Loucy (cell line): Measurements from ENCODE around the gene TANGO2.

Experiments used
- H2AFZ ChIP-seq: fragments of 200-600 bp; sonication (generic); 2 replicates; pipeline ENCODE4 v1.6.0; 2016; ENCODE audit warnings: antibody characterized with exemption, mild to moderate bottlenecking, low read length, moderate library complexity
- H3F3A ChIP-seq: fragments of 200-600 bp; 2 replicates; pipeline ENCODE4 v1.6.0; 2016; ENCODE audit warnings: antibody characterized with exemption, low read depth, mild to moderate bottlenecking
- H3K27me3 ChIP-seq: fragments of 200-600 bp; sonication (generic); 2 replicates; pipeline ENCODE4 v1.6.1; 2014; ENCODE audit warnings: low read length, mild to moderate bottlenecking; ENCODE audit not compliant: insufficient read depth, poor library complexity, severe bottlenecking
- H3K36me3 ChIP-seq: fragments of 200-600 bp; sonication (generic); 2 replicates; pipeline ENCODE4 v1.6.1; 2016; ENCODE audit warnings: low read length; ENCODE audit not compliant: insufficient read depth
- H3K4me1 ChIP-seq: fragments of 200-600 bp; sonication (generic); 2 replicates; pipeline ENCODE4 v1.5.1; 2014; ENCODE audit warnings: low read length, mild to moderate bottlenecking; ENCODE audit not compliant: insufficient read depth, poor library complexity, severe bottlenecking
- H3K4me2 ChIP-seq: fragments of 200-600 bp; sonication (generic); 2 replicates; pipeline ENCODE4 v1.6.0; 2014; ENCODE audit warnings: antibody characterized with exemption, low read length, low read depth, mild to moderate bottlenecking; ENCODE audit not compliant: poor library complexity, severe bottlenecking
- H3K4me3 ChIP-seq: fragments of 200-600 bp; sonication (generic); 2 replicates; pipeline ENCODE4 v1.5.1; 2014; ENCODE audit warnings: low read length, mild to moderate bottlenecking, mixed read lengths; ENCODE audit not compliant: poor library complexity, severe bottlenecking
- H3K79me2 ChIP-seq: fragments of 200-600 bp; sonication (generic); 2 replicates; pipeline ENCODE4 v1.6.1; 2014; ENCODE audit warnings: low read length; ENCODE audit not compliant: insufficient read depth
- H3K9ac ChIP-seq: fragments of 200-600 bp; sonication (generic); 2 replicates; pipeline ENCODE4 v1.6.0; 2014; ENCODE audit warnings: mild to moderate bottlenecking, low read depth, low read length, moderate library complexity; ENCODE audit not compliant: poor library complexity, severe bottlenecking
- H3K9me2 ChIP-seq: fragments of 200-600 bp; sonication (generic); replicated peaks from 2 replicates; pipeline ENCODE4 v1.6.1; 2016; ENCODE audit warnings: low read depth, low read length, mixed read lengths
- H3K9me3 ChIP-seq: fragments of 200-600 bp; sonication (generic); 2 replicates; pipeline ENCODE4 v1.6.1; 2014; ENCODE audit warnings: mild to moderate bottlenecking, antibody characterized with exemption, low read length, low read depth; ENCODE audit not compliant: insufficient read depth
- H4K20me1 ChIP-seq: fragments of 200-600 bp; sonication (generic); 2 replicates; pipeline ENCODE4 v1.6.0; 2014; ENCODE audit warnings: antibody characterized with exemption, low read length, mild to moderate bottlenecking; ENCODE audit not compliant: insufficient read depth, poor library complexity, severe bottlenecking
- EZH2phosphoT487 ChIP-seq: fragments of 200-600 bp; IDR thresholded peaks from 2 replicates; pipeline ENCODE4 v1.6.1; 2018; ENCODE audit warnings: antibody characterized with exemption, mild to moderate bottlenecking, moderate library complexity, borderline replicate concordance
- TF ChIP-seq, protein P1 (sequence below): fragments of 200-600 bp; sonication (generic); conservative IDR thresholded peaks from 2 replicates; pipeline ENCODE4 v1.5.1; 2014; ENCODE audit warnings: mild to moderate bottlenecking, antibody characterized with exemption, low read length

TANGO2 gene

DNA sequence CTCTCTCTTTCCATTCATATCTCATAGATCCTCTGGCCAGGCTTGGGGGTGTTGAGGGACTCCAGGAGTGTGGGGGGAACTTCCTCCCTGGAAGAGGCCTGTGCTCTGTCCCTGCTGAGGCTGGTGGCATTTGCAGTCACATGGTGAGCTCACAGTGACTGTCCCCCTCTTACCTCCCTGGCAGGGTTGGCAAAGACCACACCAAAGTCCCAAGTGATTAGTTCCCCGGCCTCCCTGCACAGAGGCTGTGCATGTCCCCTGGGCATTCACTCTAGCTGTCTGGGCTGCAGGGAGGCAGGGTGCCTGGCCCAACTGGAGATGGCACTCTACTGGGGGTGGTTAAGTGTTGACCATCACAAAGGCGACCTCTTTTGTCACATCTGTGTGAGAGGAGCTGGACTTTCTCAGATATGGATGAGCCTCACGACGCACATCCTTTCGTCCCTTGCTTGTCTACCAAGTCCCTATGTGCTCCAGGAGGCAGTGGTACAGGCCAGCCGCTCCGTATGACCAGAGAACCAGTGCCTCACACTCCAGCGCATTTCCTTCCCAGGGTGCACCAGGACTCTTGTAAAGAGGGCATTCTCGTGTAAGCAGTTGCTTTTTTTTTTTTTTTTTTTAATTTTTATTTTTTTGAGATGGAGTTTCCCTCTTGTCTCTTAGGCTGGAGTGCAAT is 8.8 kb downstream of the TANGO2 start:
- Histone ChIP-seq H3F3A (no peaks in the 10 kb centered on the region), H3K36me3 (no peaks in the 10 kb centered on the region), H3K4me1 (peaks cover 8% of the 10 kb centered on the region), H3K9me3 (no peaks in the 10 kb centered on the region), H3K79me2 (no peaks in the 10 kb centered on the region; the same call in 1 of the 2 replicates), H3K4me3 (no peak overlapping the region), H4K20me1 (no peaks in the 10 kb centered on the region), H3K9me2 (no peaks in the 10 kb centered on the region), H3K9ac (no peak overlapping the region), H3K27me3 (no peaks in the 10 kb centered on the region), H3K4me2 (no peak overlapping the region), H2AFZ (no peak overlapping the region)
- no peak for TF ChIP-seq EZH2phosphoT487
- TF ChIP-seq, protein P1, sequence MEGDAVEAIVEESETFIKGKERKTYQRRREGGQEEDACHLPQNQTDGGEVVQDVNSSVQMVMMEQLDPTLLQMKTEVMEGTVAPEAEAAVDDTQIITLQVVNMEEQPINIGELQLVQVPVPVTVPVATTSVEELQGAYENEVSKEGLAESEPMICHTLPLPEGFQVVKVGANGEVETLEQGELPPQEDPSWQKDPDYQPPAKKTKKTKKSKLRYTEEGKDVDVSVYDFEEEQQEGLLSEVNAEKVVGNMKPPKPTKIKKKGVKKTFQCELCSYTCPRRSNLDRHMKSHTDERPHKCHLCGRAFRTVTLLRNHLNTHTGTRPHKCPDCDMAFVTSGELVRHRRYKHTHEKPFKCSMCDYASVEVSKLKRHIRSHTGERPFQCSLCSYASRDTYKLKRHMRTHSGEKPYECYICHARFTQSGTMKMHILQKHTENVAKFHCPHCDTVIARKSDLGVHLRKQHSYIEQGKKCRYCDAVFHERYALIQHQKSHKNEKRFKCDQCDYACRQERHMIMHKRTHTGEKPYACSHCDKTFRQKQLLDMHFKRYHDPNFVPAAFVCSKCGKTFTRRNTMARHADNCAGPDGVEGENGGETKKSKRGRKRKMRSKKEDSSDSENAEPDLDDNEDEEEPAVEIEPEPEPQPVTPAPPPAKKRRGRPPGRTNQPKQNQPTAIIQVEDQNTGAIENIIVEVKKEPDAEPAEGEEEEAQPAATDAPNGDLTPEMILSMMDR: no peak

DNA sequence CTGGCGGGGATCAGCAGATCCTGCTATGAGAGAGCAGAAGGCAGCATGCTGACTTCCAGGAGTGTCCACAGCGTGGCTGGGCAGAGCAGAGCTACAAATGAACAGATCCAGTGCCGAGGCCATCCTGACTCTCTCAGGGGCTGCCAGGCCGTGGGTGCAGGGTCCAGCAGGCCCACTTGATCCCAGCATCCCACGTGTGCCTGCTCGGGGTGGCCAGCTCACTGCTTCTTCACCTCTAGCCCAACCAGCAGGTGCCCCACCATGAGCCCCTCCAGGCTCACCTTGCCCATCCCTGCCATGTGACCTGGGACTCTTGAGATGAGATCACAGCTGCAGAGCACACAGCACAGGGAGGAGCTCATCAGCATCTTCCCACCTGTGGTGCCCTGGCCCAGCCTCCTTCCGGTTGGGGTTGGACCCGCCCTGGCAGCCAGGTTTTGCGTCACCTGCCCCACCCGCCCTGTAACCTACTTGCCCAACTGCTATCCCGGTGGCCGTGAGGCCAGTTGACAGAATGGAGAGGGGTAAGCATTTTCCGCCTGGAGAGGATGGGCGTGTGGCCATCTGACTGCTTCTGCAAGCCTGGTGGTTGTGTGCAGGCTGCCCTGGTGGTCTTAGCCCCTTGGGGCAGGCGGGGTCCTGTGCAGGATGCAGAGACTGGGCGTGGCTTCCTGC is 11.0 kb downstream of the TANGO2 start:
- no peaks in the 10 kb centered on the region for H4K20me1 ChIP-seq
- H3K36me3 ChIP-seq: no peaks in the 10 kb centered on the region
- no peak overlapping the region for H3K4me3 ChIP-seq
- no peaks in the 10 kb centered on the region for H3K9me2 ChIP-seq
- H3K9me3 ChIP-seq: no peaks in the 10 kb centered on the region
- no peaks in the 10 kb centered on the region for H3F3A ChIP-seq
- no peak overlapping the region for H3K9ac ChIP-seq
- no peaks in the 10 kb centered on the region for H3K27me3 ChIP-seq
- H2AFZ ChIP-seq: no peak overlapping the region
- H3K79me2 ChIP-seq: no peaks in the 10 kb centered on the region
- H3K4me2 ChIP-seq: no peak overlapping the region
- no peak for TF ChIP-seq EZH2phosphoT487
- TF ChIP-seq, protein P1: no peak
- H3K4me1 ChIP-seq: peaks cover 8% of the 10 kb centered on the region

DNA sequence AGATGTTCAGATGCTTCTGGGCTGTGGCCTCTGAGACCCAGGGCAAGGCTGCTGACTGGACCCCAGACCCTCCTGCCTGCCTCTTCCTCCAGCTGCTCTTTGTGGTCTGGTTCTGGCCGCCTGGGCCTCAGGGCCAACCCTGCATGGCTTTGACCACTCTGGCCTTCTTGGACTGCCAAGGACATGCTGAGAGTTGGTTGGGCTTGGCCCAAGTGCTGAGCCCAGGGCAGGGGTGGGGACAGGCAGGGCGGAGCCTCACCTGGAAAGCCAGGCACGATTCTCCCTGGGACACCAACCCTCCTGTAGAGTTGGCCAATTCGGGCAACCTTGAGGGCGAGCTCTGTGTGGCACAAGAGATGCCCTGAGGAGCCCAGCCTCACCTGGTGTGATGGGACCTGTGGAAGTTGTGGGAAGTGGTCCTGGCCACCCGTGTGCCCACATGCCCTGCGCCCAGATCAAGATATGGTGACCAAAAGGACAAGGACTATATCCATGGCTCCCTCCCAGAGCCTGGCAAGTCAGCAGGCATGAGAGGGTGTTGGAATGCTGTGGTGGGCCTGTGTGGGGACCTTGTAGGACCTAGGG is 11.6 kb downstream of the TANGO2 start:
- no peaks in the 10 kb centered on the region for H3K79me2 ChIP-seq
- H3K9me2 ChIP-seq: no peaks in the 10 kb centered on the region
- no peaks in the 10 kb centered on the region for H4K20me1 ChIP-seq
- no peaks in the 10 kb centered on the region for H3K36me3 ChIP-seq
- H3K9me3 ChIP-seq: no peaks in the 10 kb centered on the region
- H2AFZ ChIP-seq: no peak overlapping the region
- H3K27me3 ChIP-seq: no peaks in the 10 kb centered on the region
- H3K4me1 ChIP-seq: peaks cover 8% of the 10 kb centered on the region
- no peak overlapping the region for H3K9ac ChIP-seq
- TF ChIP-seq EZH2phosphoT487: no peak
- TF ChIP-seq, protein P1: no peak
- no peak overlapping the region for H3K4me3 ChIP-seq
- no peak overlapping the region for H3K4me2 ChIP-seq
- no peaks in the 10 kb centered on the region for H3F3A ChIP-seq
